ENCODE data around the gene CLRN1.
A peak's percentile ranks its signal among the peaks of the same experiment; 100 is the strongest.

Gene CLRN1

DNA sequence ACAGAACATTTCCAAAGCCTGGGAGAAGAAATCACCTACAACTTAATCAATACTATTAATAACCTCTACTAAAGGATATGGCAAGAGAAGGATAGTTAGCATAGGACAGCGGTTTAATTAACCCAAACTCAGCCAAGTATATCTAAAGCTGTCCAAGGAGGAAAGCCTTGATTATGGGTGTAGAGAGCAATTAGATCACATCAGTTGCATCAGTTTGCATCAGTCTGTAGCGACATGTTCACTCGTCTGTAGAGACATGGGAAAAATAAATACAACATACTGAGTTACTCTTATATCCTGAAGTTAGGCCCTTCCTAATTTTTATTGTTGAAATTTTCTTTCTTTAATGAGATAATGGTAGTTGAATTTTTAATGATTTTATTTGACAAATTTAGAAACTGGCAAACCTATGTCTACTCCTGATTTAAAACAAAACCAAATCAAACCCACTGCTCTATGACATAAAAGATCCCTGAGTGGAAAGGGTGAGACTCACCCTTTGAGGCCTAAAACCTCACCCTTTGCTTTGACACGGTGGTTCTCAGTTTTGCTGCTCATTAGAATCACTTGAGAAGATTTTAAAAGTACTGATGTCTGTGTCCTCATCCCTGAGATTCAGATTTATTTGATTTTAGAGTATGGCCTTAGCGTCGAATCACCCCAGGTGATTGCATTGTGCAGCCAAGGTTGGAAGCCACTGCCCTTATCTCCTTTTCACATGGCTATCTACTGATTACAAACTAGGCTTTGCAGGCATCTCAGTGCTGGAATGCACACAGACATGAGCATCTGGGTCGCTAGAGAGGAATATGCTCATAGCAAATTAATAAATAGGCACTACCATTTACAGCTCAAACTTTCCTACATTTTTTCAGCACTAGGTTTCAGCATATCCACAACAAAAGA is 2.8 kb upstream of the CLRN1 start:
- DNase-seq: no peak

DNA sequence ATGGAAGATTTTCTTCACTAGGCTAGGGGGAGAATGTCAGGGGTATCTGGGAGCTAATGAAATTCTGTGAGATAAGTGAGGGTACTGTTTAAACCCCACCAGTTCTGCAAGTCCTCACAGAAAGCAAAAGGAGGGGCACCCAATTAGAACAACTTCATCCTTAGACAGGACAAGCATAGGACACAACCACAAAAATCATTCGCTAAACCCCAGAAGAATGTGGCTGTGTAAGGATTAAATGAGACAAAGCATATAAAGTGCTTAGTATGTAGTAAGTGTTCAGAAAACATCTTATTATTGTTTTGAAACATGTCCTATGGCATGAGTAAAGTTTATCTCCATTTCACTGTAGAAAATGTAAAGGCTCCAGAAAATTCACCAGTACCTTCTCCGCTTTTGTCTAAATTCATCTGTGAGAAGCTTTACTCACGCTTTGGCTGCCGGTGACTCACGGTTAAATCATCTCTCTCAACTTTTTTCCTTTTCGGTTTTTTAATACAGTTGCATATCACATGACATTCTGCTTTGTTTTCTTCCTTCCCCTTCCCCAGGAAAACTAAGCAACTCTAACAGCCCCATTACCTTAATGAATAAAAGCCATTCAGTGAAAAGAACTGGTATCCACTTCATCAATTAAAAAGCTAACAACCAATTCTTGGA is 1.7 kb downstream of the CLRN1 start:
- DNase-seq: no peak

DNA sequence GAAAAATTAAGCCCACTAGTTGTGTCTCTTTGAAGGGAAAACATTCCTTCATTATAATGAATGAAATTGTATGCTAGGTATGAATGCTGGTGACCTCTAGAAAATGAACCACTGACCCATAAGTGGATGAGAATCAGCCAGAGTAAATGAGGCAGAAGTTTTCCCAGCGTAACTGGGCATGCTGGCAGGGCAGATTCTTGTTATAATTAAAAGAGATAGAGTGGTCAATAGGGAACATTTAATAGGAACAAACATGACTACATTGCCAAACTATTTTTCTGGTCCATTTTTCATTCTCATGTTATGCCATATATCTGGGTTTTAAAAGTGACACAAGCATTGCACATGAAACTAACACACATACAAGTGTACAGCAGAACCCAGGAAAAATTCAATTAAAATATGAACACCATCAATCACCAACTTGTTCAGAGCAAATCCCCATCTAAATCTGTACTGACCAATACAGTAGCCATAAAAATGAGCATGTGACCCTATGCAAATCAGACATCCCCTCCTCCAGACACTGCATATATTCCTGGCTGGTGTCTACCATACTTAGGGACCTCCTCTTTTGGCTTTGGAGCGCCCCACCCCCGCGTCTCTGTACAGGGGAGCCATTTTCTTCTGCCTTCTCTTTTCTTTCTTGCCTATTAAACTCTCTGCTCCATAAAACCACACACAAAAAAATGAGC is 4.0 kb downstream of the CLRN1 start:
- no peak for DNase-seq

DNA sequence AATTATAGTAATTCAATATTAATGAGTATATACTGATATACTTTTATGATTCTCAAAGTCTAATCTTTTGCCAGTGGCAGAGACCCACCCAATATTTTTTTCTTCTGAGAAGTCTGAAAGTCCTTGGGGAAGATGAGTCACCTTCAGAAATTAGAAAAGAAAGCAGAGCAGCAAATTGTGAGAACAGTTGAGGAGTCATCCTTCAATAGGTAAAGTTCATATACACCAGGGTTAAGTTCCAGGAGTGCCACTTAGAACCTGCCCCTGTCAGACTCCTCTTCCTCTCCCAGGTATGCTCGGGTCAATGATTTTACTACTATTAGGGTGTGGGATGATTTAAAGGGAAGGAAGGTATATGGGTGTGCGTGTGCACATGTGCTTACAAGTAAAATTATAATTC is 7.1 kb downstream of the CLRN1 start:
- no peak for DNase-seq

DNA sequence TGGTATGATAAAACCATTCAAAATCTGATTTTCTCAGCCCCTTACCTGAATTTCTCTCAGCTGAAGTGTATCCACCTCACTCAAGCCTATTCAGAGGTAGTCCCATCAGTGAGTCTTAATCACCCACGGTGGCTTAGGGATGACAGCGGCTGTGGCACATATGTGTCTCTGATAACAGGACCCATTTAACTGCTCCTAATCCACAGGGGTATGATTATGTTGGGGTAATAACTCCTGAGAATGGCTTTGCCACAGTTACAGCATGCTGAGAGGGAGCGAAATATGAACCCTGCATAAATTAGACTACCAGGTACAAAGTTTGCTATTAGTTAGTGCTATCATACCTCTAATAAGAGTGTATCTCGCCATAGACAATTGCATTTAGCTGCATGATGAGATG is 10.6 kb downstream of the CLRN1 start:
- no peak for DNase-seq

DNA sequence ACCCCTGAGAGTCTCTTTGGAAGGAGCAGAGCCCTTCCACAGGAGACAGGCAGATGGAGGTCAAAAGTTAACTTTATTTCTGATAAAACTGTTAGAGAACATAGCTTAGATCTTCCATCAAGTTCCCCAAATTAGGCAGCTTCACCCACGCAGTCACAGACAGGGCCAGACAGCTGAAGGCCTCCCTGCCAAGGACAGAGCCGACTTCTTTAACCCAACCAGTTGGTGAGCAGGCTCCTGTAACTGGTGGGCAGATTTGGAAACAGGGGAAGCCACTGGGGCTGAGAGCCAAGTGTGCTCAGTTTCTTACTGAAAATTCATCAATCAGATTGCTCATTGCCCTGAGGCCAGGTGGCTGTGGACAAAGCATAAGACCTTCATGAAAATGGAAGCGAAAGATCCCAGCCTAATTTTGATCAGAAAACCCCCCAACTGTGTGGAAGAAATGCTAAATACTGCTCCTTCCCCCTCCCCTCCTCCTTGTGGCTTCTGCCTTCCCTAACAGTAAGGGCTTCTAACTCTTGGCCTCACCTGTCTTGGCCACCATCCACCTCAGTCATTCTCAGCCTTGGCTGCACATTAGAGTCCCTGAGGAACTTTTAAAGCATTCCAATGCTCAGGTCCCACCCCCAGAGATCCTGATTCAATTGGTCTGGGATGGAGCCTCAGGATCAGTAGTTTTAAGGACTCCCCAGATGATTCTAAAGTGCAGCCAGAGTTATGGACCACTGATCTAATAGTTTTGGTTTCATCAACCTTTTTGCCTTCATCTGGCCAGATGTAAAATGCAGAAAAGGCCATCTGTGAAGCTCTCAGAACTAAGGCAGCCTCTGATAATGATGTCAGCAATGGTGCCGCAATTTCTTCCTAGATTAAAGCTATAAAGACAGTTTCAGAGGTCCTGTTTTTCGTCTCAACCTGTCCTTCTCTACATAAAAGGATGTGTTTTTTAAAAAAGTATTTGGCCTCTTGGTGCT is 11.5 kb downstream of the CLRN1 start:
- DNase-seq: no peak

DNA sequence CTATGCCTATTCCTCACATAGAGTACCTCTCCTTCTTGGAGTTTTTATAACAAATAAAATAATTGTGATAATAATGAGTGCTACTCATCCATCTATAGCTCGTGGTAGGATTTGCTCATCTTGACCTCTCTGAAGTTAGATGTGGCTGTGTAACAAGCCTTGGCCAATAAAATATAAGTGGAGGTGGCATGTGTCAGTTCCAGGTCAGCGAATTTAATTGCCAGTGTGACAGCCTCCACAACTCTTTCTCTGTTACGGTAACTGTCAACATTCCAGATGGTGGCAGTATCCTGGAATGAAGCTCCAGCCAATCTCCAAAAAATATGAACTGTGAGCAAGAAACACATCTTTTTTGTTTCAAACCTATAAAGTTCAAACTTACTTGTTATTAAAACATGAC is 13.8 kb downstream of the CLRN1 start:
- DNase-seq: no peak

DNA sequence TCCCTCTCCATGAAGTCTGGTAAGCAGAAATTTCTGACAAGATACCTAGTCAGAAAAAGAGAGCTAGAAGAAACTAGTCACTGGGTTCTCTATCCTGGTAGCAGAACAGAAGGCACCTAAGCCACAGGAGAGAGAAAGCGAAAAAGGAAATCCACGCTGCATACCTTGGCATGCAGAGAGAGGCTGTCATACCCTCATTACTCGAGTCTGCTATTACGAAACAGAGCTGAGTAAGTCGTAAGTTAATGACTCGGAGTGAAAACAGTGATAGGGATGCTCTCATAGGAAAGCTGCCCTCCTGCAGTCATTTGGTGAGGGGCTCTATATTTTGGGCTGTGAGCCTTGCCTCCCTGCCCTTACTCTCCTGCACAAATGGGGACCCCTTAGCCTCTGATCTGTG is 16.2 kb downstream of the CLRN1 start:
- no peak for DNase-seq

DNA sequence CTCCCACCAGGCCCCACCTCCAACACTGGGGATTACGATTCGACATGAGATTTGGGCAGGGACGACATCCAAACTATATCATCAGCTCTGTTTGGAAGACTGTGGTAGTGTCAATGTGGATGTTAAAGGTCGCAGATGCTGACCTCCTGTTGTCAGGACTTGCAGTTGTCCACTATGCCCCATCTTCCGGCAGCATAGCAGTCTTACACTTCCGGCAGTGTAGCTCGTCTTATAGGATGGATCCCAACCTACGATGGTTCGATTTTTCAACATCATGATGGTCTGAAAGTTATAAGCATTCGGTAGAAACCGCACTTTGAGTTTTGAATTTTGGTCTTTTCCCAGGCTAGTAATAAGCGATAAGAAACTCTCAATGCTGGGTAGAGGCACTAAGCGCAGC is 20.6 kb downstream of the CLRN1 start:
- no peak for DNase-seq

DNA sequence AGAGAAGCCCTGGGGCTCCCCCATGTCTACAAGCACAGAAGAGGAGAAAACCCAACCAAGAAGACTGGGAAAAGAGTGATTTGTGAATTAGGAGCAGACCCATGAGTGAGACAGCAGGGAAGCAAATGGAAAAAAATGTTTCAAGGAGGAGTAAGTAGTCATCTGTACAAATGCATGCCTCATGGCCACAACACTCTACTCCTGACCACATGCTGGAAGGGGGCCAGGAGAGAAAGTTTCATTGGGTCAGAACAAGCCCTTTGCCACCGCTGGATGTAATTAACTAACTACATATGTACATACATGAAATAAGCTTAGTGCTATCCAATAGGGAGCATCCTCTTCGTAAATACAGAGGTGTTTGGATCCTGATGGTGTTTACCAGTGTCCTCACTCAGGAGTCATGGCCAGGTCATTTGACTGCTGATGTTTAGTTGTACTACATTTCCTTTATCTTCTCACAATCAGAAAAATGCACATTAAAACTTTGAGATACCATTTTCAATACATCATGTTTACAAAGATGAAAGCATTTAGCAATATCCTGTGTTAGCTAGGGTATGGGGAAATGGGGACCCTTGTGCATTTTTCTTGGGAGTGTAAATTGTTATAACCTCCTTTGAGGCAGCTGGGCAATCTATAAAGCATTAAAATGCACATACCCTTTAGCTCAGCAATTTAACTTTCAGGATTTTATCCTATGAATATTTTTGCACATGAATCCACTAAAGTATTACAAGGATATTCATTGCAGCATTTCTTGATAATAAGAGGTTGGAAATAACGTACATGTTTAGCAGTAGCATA is 27.1 kb downstream of the CLRN1 start:
- DNase-seq: no peak

DNA sequence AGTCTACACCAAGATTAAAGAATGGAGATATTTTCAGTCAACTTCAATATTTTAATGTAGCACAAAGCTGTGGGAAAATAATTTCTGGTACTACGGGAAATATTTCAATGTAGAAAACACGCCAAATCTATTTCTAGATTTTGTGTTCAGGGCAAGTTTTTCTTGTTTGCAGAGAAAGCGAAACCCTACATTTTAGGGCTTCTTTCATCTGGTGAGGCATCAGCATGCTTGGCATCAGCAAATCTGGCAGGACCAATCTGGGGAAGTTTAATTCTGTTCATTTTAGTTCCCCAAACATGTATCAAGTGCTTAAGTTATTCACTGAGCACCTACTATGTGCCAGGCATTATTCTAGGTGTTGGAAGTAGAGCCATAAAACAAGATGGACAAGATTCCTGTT is 30.3 kb downstream of the CLRN1 start:
- no peak for DNase-seq

DNA sequence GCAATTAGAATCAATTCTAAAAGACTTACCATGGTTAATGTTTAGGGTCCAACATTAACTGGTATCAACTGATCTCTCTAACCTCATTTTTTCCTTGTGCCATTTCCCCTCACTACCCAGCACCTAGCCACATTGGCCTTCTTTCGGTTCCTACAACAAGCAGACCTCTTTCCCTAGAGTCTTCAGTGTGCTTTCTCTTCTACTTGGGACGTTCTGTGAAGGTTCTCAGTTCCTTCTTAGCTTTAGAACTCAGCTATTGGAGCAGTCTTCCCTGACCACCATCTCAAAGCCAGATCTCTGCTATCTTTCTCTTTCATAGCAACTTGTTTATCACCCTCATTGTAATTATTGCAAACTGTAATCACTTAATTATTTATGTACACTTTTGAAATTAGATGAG is 35.8 kb downstream of the CLRN1 start:
- no peak for DNase-seq

DNA sequence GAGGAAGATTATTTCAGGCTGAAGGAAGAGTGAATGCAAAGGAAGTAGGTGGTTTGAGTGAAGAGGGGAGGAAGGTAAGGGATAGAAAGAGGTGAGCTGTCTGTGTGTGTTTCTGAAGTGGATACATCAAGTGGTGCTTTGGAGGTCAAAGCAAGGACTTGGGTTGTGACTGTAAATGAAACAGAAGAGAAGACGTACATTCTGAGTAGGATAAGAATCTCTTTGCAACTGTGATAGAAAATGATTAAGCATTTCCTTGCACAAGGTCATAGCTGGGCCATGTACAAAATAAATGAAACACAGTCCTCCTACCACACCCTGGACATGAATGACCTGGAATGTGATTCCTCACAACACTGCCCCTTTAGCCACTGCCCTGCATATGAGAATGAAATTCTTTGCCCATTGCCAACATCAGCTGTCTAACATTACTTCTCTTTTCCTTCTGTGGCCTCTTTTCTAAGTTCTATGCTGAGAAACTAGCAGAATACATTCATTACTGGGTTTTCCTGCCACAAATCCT is 39.0 kb downstream of the CLRN1 start:
- no peak for DNase-seq

DNA sequence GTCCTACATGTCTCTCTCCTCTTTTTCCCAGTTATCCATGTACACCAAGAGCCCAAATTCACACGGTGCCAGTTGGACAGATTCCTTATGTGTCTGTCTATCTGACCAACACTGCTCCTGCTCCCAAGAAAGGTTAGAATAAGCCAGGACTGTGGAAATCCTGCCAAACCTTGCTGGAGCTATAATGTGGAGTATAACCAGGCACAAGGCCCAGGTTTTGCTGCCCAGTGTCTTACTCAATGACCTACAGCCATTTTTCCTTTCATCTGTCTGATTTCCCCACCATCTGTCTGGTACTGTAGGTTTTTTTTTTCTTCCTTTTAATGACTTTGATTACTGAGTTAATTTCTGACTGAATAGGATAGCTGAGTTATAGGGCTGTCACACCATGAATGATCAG is 40.8 kb downstream of the CLRN1 start:
- DNase-seq: no peak

DNA sequence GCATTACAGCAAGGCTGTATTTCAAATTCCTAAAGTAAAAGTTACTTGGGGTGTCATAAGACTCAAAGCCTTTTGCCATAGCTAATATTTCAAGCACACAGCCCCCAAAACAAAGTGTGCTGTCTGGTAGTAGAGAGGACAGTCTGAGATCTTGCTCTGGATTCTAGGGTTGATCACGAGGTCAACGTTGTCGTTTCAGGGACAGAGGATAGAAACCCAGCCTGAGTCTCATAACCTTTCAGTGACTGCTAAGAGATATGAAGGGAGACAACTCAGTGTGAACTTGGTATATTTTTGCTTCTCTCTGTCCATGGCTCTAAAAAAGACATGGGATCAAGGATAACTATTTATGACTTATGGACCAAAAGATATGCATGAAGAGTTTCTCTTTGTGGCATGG is 41.7 kb downstream of the CLRN1 start:
- no peak for DNase-seq

DNA sequence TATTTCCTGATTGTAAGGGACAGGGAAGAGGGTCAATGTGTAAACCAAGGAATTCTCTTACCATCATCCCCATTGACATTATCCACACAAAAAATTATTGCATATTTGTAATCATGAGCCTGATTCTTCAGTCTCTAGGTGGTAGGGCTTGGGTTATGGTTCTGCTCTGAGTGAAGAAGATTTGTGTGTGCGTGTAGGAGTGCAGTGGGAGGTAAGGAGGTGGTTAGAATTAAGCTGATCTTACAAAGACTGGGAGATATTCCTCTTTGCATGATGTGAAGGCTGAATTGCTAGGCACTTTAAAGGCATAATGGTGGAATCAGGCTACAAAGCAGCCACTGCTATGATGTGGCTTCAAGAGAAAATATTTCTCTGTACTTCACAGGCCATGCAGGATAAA is 44.3 kb downstream of the CLRN1 start:
- DNase-seq: no peak

DNA sequence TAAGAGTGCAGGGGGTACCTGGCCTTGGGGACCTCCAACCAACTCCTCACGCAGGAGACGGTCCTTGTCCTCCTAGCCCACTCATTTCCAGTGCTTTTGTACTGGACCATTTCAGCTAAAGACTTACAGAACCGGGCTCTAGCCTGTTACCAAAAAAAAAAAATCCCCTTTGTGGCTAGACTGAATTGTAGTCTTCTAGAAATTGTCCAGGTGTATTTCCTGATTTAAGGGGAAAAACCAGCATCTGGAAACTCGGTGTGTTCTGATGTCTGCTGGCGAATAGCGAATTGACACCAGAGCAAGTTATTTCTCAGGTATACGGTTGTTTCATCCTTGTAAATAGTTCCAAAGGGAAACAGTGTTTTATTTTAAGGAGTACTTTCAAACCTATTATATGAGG is 46.2 kb downstream of the CLRN1 start:
- no peak for DNase-seq

DNA sequence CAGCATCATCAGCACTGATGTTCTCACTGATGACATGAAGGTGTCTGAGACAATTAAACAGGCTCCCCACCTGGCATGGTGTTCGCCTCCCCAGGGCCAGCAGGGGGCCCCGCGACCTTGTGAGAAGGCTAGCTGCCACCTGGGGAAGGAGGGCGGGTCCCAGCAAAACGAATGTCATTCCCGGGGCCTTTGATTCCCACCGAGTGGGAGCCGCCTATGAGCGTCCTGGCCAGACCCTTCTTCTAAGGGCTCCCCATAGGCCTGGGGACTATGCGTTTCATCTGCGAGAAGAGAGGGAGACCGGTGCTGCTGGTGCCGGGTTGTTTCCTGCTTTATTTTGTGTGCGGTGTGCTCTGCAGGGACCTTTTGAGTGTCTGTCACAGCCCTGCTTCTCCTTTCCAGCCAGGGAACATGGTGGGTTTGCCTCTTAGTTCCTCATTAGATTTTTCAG is 46.8 kb downstream of the CLRN1 start:
- DNase-seq: peak; percentile 15 to 16

DNA sequence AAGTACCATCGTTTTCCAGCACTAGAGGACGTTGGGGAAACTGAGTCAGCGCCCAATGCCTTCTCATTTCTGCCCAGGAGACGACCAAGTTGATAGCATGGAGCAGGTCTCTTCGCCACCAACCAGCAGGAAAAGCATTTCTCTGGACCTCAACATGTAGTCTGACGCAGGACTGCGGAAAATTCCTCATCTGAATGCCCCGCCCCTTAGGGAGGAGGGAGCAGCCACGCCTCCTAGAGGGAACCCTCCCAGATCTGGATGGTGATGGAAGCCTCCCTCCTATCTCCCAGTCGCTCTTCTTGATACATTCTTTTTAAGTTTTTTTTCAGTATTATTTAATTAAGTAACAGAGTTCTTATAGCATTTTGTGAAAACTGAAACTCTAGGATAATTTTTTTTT is 49.9 kb downstream of the CLRN1 start:
- no peak for DNase-seq

DNA sequence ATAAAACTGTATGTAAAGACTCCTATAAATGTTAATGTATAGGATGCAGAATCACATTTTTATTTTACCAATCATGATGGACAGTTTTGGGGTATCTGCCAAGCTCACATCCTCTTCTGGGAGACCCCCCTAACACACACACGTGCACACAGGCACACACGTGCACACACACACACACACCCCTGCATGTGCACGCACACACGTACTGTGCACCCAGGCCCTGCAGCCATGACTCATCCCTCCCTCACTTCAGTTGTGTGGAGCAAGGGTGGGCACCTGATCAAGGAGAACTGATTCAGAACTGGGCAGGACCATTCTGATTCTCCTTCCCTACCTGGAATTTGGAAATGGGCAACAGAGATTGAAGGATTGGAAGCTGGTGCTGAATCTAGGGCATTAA is 51.3 kb downstream of the CLRN1 start:
- DNase-seq: no peak

DNA sequence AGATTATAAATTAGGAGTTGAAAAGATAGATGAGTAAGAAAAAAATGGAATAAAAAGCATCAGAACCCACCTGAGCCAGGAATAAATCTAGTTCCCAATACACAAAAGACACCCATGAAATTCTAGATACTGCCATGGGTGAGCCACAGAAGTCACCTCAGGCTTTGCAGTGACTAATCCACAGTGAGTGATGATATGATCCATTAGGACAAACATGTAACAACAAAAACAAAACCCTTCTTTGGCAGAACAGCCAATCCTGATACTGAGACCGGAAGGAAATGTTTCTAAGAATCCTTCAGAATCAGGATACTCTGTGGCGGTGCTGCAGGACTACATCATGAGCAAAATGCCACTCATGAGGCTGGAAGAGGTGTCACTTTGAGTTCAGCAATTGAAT is 52.3 kb downstream of the CLRN1 start:
- no peak for DNase-seq

DNA sequence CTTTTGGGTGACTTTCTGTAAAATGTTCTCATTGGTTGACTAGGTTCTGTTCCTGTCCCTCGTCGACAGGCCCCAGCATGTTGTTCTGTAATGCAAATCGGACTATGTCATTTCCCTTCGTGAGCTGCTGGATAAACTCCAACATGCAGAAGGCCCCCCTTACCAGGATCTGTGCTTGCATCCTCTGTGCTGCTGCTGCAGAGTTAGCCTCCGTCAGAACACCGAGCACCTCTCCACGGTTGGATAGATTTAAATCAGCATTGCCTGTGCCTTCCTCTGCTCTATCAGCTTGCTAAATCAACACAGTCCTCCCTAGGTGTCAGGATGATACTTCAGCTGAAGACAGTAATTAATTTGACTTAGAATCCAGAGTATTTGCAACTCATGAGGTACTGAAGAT is 54.6 kb downstream of the CLRN1 start:
- no peak for DNase-seq

All from NCI-H187 (cell line).